ENCODE measurements around the gene RPS8. TPM values are rescaled to one million over a fixed set of nuclear protein-coding genes. Genes with fewer than 3 reads are reported as not detected.
A peak's percentile ranks its signal among the peaks of the same experiment; 100 is the strongest.

The RPS8 gene
- total and polyA plus RNA-seq, 2 of the 8 experiments (the other 6 are each of a cell fraction or from before 2014, with no cell fraction given), result 2,261 to 2,407 TPM

DNA sequence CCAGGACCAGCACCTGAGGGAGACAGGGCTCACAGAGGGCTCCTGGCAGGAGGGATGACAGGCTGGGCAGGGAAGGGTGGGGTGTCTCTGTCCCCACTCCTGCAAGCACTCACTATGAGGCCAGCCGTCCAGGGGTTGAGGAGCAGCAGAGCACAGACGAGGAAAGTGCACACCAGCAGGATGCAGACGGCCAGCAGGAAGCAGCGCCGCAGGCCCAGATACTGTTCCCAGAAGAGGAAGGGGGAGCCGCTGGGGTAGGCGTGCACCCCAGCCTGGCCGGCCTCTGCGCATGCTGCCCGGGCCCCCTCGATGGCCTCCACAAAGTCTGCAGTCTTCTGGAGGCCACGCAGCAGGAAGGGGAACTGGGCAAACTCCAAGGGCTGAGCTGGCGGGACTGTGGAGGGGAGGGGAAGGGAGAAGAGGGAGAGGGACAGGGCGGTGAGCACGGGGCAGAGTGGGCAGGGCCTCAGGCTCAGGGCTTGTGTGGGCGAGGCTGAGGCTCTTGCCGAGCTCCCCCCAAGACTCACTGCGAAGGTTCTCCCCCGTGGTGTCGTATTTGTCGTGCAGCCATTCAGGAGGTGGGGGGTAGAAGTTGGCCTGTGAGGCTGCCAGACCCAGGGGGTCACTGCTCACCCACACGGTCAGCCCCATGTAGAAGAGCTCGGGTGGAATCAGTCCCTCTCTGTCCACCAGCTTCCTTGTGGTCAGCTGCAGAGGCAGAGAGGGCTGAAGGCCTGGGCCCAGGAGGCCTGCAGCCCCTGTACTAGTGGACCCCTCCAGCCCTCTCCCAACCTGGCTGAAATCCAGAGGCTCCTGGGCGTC is 51.2 kb downstream of the RPS8 start:
- Histone ChIP-seq H4K91ac (replicated peaks; ENCODE audit: insufficient read length, low read length) (peak overlapping the region; percentile 81), H3K56ac (replicated peaks; ENCODE audit: insufficient read length, low read depth, low read length) (no peak overlapping the region), H3K23me2 (ENCODE audit: low read depth, low read length) (no peaks in the 10 kb centered on the region), H4K20me1 (replicated peaks in 1 of 2; ENCODE audit: control insufficient read depth in 1 of 2, insufficient read depth in 2 of 2, low read length in 2 of 2) (no peaks in the 10 kb centered on the region), H3K27ac (ENCODE audit: low read depth, low read length) (no peak overlapping the region), H3K27me3 (replicated peaks in 1 of 4; ENCODE audit: control insufficient read depth in 3 of 4, extremely low read depth in 1 of 4, insufficient read depth in 3 of 4, low read length in 3 of 4) (no peaks in the 10 kb centered on the region), H2BK120ac (replicated peaks; ENCODE audit: low read depth, low read length) (no peak overlapping the region), H2BK12ac (ENCODE audit: low read depth, low read length) (peak overlapping the region; percentile 7; the same call in 1 of the 2 replicates), H4K8ac (ENCODE audit: extremely low read depth, insufficient read depth, low read length) (peak overlapping the region; percentile 68; the same call in 1 of the 2 replicates), H3K14ac (ENCODE audit: insufficient read length) (no peak overlapping the region), H2AFZ (ENCODE audit: low read length) (no peak overlapping the region), H4K5ac (ENCODE audit: insufficient read length, low read depth, low read length) (no peak overlapping the region), H2AK5ac (ENCODE audit: low read depth, low read length) (no peak overlapping the region), H3K4me3 (ENCODE audit: extremely low read depth in 1 of 4, insufficient read depth in 2 of 4, low read depth in 3 of 4, low read length in 4 of 4) (no peak overlapping the region), H3K36me3 (ENCODE audit: control insufficient read depth in 2 of 4, insufficient read depth in 4 of 4, low read length in 3 of 4) (no peaks in the 10 kb centered on the region), H3K79me2 (ENCODE audit: control insufficient read depth in 1 of 2, insufficient read depth in 2 of 2, low read length in 2 of 2) (no peaks in the 10 kb centered on the region), H3K23ac (ENCODE audit: insufficient read length) (no peak overlapping the region), H3K9me3 (ENCODE audit: insufficient read depth in 2 of 2, low read depth in 1 of 2, low read length in 1 of 2) (no peaks in the 10 kb centered on the region), H3K4me2 (ENCODE audit: insufficient read depth in 1 of 2, low read depth in 2 of 2, low read length in 2 of 2) (no peak overlapping the region), H2BK5ac (ENCODE audit: low read depth, low read length) (peak overlapping the region; percentile 44; the same call in 1 of the 2 replicates), H3K9ac (replicated peaks in 1 of 4; ENCODE audit: extremely low read depth in 1 of 4, low read depth in 3 of 4, low read length in 3 of 4) (no peak overlapping the region), H3K4ac (replicated peaks; ENCODE audit: insufficient read length, low read depth, low read length) (peak overlapping the region; percentile 78), H3K79me1 (ENCODE audit: low read depth, low read length) (no peaks in the 10 kb centered on the region), H3K4me1 (replicated peaks in 1 of 4; ENCODE audit: control insufficient read depth in 3 of 4, insufficient read depth in 4 of 4, low read length in 3 of 4) (peaks cover 0 to 9% (median 2%) of the 10 kb centered on the region in 4 experiments; a peak in 6 of 7 replicates), H3K18ac (ENCODE audit: extremely low read depth, low read length) (no peak overlapping the region), H2BK20ac (ENCODE audit: low read length) (peak overlapping the region; percentile 32; the same call in 1 of the 2 replicates), H2BK15ac (ENCODE audit: low read length) (peak overlapping the region; percentile 92; the same call in 1 of the 2 replicates)
- ChIA-PET CTCF (ENCODE audit: partially characterized antibody) (interaction anchor here (0.8 to 5.9 kb wide), 18 partner anchors 9 to 522 kb away, joined by 3 to 36 read pairs (median 5); partner anchors contain the start of genes BEST4, BTBD19, DYNLT4 and HECTD3), POLR2A (ENCODE audit: partially characterized antibody) (interaction anchor here (0.8 to 16.6 kb wide), 14 partner anchors 6 to 514 kb away, joined by 3 to 547 read pairs (median 4); partner anchors contain the start of genes BTBD19, DYNLT4, HPDL and MUTYH)
- FAIRE-seq (no peak), DNase-seq (ENCODE audit: low read depth in 1 of 2, low spot score in 2 of 2) (no peak)
- 82% methylated on average over 15 of the region's 24 CpGs; no CpG with 5 or more reads in 1 of the 2 experiments for WGBS, 2 experiments (ENCODE audit: extremely low coverage in 1 of 2, insufficient coverage in 1 of 2, insufficient read length in 1 of 2, insufficient replicate concordance in 2 of 2, low coverage in 1 of 2, low lambda C conversion rate in 2 of 2, missing lambda C conversion rate in 1 of 2)
- TF ChIP-seq EGR1 (IDR thresholded peaks at IDR 0.05; ENCODE audit: borderline replicate concordance, low read depth, low read length) (no peak), CBX8 (IDR thresholded peaks at IDR 0.05; ENCODE audit: borderline replicate concordance, low read depth, low read length) (no peak), KDM5A (IDR thresholded peaks at IDR 0.05; ENCODE audit: low read length) (no peak), TAF7 (optimal IDR thresholded peaks at IDR 0.05; ENCODE audit: borderline replicate concordance, low read depth, low read length) (no peak), EZH2 (IDR thresholded peaks at IDR 0.05; ENCODE audit: low read depth, low read length, severe bottlenecking) (no peak), SP2 (IDR thresholded peaks at IDR 0.05; ENCODE audit: low read length) (no peak), TBP (IDR thresholded peaks at IDR 0.05; ENCODE audit: low read depth, low read length) (no peak)
